ENCODE data around the gene GSS.

Gene GSS

GRCh38 chr20:34952671-34953070 is 2.9 kb downstream of the GSS start:
- DNase-seq (ENCODE audit: low spot score): no peak
- no peak overlapping the region for H3K27ac ChIP-seq
- TF ChIP-seq, protein P1, sequence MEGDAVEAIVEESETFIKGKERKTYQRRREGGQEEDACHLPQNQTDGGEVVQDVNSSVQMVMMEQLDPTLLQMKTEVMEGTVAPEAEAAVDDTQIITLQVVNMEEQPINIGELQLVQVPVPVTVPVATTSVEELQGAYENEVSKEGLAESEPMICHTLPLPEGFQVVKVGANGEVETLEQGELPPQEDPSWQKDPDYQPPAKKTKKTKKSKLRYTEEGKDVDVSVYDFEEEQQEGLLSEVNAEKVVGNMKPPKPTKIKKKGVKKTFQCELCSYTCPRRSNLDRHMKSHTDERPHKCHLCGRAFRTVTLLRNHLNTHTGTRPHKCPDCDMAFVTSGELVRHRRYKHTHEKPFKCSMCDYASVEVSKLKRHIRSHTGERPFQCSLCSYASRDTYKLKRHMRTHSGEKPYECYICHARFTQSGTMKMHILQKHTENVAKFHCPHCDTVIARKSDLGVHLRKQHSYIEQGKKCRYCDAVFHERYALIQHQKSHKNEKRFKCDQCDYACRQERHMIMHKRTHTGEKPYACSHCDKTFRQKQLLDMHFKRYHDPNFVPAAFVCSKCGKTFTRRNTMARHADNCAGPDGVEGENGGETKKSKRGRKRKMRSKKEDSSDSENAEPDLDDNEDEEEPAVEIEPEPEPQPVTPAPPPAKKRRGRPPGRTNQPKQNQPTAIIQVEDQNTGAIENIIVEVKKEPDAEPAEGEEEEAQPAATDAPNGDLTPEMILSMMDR (IDR thresholded peaks at IDR 0.05): no peak
- H3K4me3 ChIP-seq: no peak overlapping the region

DNA sequence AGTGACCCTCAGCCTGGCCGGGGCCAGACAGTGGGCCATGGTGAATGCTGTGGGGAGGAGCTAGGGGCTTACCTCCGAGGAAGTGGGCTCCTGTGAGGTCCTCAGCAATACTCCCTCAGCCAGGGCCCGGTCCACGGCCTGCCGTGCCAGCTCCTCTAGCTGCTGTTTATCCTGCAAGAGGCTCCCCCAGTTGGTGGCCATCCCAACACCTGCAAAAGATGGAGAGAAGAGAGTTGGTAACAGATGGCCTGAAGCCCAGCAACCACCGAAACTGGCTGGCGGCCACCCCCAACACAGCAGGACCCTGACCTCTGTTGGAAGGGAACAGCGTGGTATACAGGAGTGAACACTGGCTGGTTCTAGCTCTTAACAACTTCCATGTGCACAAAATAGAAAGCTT is 4.0 kb downstream of the GSS start:
- TF ChIP-seq, protein P1 (IDR thresholded peaks at IDR 0.05): no peak
- DNase-seq (ENCODE audit: low spot score): peak; percentile 68
- H3K4me3 ChIP-seq: no peak overlapping the region
- no peak overlapping the region for H3K27ac ChIP-seq

DNA sequence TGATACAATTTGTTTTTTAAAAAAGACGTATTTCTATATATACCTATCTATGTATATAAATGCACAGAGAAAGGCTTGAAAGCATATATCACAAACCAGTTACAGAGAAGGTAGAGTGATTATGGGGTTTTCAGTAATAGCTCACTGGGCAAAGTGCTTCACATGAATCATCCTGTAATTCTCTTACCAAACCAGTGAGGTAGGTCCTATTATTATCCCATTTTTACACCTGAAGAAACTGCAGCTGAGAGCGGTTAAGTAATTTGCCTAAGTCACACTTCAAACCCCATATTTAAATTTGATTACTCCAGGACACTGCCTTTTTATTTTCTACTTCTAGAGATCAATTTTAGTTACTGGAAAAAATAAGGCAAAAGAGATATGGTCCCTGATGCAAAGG is 4.4 kb downstream of the GSS start:
- Histone ChIP-seq H3K27ac (no peak overlapping the region), H3K4me3 (no peak overlapping the region)
- no peak for DNase-seq (ENCODE audit: low spot score)
- TF ChIP-seq, protein P1 (IDR thresholded peaks at IDR 0.05): no peak

DNA sequence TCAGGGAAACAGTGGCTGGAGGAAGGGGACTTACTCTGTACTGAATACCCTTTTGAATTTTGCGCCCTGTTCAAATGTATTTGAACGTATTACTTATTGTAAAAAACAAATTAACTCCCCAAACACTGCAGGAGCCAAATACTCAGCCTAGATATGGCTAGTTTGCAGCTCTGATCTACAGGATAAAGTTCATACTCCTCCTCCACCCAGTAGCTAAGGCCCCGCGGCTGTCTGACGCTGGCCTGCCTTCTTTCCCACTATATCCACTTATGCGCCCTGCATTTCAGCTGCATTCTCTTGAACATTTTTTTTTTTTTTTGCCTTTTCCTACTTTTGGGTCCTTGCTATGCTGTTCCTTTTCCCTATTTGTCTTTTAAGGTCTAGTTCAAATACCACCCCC is 6.5 kb downstream of the GSS start:
- TF ChIP-seq, protein P1 (IDR thresholded peaks at IDR 0.05): no peak
- Histone ChIP-seq H3K4me3 (no peak overlapping the region), H3K27ac (no peak overlapping the region)
- DNase-seq (ENCODE audit: low spot score): no peak

DNA sequence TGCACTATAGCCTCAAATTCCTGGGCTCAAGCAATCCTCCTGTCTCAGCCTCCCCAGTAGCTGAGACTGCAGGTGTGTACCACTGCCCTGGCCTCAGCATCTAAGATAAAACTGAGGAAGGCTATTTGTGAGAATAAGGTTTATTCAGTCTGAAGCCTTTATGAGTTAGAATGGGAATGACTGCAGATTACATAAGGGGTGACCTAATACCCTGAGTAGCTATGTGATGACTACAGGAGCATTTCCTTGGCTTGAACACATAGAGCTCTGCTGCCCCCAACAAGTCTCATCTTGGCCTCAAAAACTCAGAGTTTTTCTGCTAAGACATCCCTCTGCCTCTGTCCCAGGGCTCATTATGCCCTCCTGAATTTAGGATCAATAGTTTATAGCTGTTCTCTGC is 7.6 kb downstream of the GSS start:
- no peak overlapping the region for H3K4me3 ChIP-seq
- no peak overlapping the region for H3K27ac ChIP-seq
- TF ChIP-seq, protein P1 (IDR thresholded peaks at IDR 0.05): no peak
- no peak for DNase-seq (ENCODE audit: low spot score)

GRCh38 chr20:34947336-34947735 is 8.3 kb downstream of the GSS start:
- TF ChIP-seq, protein P1 (IDR thresholded peaks at IDR 0.05): no peak
- Histone ChIP-seq H3K27ac (no peak overlapping the region), H3K4me3 (no peak overlapping the region)
- no peak for DNase-seq (ENCODE audit: low spot score)

DNA sequence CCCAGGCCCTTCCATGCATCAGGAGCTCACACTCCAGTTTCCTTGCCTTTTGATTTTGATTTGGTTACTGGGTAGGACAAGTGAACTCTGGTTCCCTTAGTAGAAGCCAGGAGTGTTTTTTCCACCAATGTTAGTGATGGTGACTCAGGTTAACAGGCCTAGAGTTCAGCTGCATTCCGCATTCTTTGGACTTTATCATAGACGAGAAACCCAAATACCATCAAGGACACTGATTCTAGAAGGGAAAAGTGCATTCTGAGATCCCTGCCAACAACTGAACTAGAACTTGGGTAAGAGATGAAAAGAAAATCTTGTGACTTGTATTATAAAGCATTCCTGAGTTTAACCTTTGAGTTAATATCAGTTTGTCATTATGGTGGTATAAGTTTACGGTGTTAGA is 8.9 kb downstream of the GSS start:
- Histone ChIP-seq H3K4me3 (no peak overlapping the region), H3K27ac (no peak overlapping the region)
- DNase-seq (ENCODE audit: low spot score): no peak
- TF ChIP-seq, protein P1 (IDR thresholded peaks at IDR 0.05): no peak
